CD4-positive, alpha-beta T cell treated with Interleukin-6 for 4 hours (primary cell): ENCODE results near the gene SHISA7.
"Not testable (repeated sequence)": the region's sequence is repeated elsewhere in the genome, so short reads cannot be mapped to it uniquely, and the experiment has no call there.

Source experiments
- DNase-seq: peaks from one replicate; pipeline ENCODE4 v3.0.0-alpha.2; 2020; ENCODE audit warnings: mixed read lengths

SHISA7 gene

GRCh38 chr19:55409179-55409578, 33.9 kb downstream of the SHISA7 start:
- DNase-seq, result not testable (repeated sequence)

GRCh38 chr19:55408533-55408872, 34.6 kb downstream of the SHISA7 start:
- DNase-seq, result no peak

- peak; percentile 97 for DNase-seq
These were observed 35.1 kb downstream of the SHISA7 start for GRCh38 chr19:55407800-55408532.

GRCh38 chr19:55407550-55407799, 35.6 kb downstream of the SHISA7 start, which contains the start of gene UBE2S:
Gene UBE2S, minus strand, starts transcription at chr19:55407788. Its CDS starts 199 bp downstream, at chr19:55407589.
- not testable (repeated sequence) for DNase-seq

- peak; percentile 41 for DNase-seq
These were observed 36.1 kb downstream of the SHISA7 start for GRCh38 chr19:55406826-55407549.

GRCh38 chr19:55406091-55406825, 36.8 kb downstream of the SHISA7 start:
- no peak for DNase-seq

GRCh38 chr19:55405638-55406037, 37.5 kb downstream of the SHISA7 start:
- no peak for DNase-seq

- no peak for DNase-seq
These were observed 40.6 kb downstream of the SHISA7 start for GRCh38 chr19:55402509-55402908.

- DNase-seq, result not testable (repeated sequence)
These were observed 41.7 kb downstream of the SHISA7 start for GRCh38 chr19:55401390-55401789.

- DNase-seq, result no peak
These were observed 42.6 kb downstream of the SHISA7 start for GRCh38 chr19:55400281-55401087.

GRCh38 chr19:55398200-55398925, 44.7 kb downstream of the SHISA7 start:
- DNase-seq, result no peak

- no peak for DNase-seq
These were observed 50.0 kb downstream of the SHISA7 start for GRCh38 chr19:55392820-55393761.

GRCh38 chr19:55391702-55392615, 51.1 kb downstream of the SHISA7 start:
- no peak for DNase-seq

- DNase-seq, result no peak
These were observed 51.9 kb downstream of the SHISA7 start for GRCh38 chr19:55391191-55391670.

GRCh38 chr19:55390461-55390880, 52.6 kb downstream of the SHISA7 start:
- no peak for DNase-seq

- DNase-seq, result no peak
These were observed 53.4 kb downstream of the SHISA7 start for GRCh38 chr19:55389386-55390317.

GRCh38 chr19:55387736-55388497, 55.2 kb downstream of the SHISA7 start:
- DNase-seq, result no peak

- DNase-seq, result peak; percentile 29
These were observed 56.6 kb downstream of the SHISA7 start for GRCh38 chr19:55386493-55386971.
